Stimulated activated CD4-positive, alpha-beta T cell treated with anti-CD3 and anti-CD28 coated beads, Interleukin-1b, Interleukin-23, amount 100 ng/mL, for 1 hour (primary cell): ENCODE measurements around the gene FUT7.
A peak's percentile ranks its signal among the peaks of the same experiment; 100 is the strongest.

Experiments used
- DNase-seq, 2 donors: peaks; one replicate each; pipeline ENCODE4 v3.0.0-alpha.2; 2020; ENCODE audit warnings: low read depth in 2 of 2

The FUT7 gene

GRCh38 chr9:137049544-137050449, 17.9 kb upstream of the FUT7 start:
- peak in 1 of 2 donors; percentile 44 for DNase-seq

- no peak for DNase-seq
These were observed 17.0 kb upstream of the FUT7 start for GRCh38 chr9:137048655-137049543.

- DNase-seq: peak; percentile 57 to 70
These were observed 14.3 kb upstream of the FUT7 start, which contains the start of gene NPDC1 for GRCh38 chr9:137046088-137046787. Gene NPDC1, minus strand, starts transcription at chr9:137046177. Its CDS starts 188 bp downstream, at chr9:137045989.

DNA sequence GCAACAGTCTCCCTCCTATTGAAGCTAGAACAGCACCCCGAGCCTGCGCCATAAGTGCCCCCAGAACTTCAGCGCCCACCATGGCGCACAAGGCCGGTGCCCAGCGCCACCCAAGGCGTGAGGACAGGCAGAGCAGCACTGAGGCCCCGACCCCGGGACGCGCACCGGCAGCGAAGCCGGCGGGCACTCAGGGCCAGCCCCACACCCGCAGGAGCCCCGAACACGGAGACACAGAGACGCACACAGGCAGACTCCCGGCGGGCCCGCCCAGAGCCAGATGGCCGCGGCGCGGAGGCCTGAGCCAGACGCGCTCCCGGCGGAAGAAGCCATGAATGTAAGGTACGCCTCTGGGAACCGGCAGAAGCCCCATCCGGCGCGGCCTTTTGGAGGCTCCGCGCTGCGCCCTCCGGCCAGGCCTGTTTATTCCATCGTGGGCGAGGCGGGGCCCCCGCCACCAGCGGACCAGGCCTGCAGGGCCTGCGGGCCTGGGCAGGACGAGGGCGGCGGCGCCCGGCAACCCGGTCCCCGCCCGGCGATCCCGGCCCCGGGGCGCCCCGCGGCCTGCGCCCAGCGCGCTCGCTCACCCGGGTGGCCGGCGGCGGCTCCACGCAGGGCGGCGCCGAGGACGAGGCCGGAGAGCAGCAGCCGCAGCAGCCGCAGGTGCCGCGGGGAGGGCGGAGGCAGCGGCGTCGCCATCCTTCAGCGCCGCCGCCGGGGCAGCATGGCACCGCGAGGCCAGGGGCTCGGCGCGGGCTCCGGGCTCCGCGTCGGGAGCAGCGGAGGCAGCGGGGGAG, 13.6 kb upstream of the FUT7 start:
- no peak for DNase-seq

DNA sequence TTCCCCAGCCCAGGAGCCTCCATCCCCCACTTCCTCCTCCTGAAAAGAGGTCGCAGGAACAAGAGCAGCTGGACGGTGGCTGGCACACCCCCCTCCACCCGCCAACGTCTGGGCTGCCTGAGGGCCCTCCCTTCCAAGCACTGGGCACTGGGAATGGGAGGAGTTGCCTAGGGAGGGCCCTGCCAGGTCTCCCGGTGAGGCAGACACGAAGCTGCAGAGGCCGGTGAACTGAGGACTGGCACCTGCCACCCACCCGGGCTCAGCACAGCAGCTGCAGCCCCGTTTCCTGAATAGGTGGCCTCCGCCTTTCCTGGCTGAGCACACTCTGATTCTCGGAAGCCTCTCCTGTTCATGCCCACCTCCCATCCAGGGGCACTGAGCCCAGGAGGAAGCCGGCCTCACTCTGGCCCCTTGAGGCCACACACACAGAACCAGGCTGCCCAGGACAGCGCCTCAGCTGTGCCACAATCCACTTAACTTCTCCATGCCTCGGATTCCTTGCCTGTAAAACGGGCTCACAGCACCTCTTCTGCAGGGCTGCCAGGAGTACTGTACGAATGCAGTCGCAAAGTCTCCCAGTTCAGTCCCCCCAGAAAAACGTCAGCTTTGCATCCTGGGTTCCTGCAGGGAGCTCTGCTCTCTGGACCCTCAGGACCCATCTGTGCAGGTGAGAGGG, 12.8 kb upstream of the FUT7 start:
- DNase-seq: no peak

- no peak for DNase-seq
These were observed 12.1 kb upstream of the FUT7 start for GRCh38 chr9:137044037-137044436.

DNA sequence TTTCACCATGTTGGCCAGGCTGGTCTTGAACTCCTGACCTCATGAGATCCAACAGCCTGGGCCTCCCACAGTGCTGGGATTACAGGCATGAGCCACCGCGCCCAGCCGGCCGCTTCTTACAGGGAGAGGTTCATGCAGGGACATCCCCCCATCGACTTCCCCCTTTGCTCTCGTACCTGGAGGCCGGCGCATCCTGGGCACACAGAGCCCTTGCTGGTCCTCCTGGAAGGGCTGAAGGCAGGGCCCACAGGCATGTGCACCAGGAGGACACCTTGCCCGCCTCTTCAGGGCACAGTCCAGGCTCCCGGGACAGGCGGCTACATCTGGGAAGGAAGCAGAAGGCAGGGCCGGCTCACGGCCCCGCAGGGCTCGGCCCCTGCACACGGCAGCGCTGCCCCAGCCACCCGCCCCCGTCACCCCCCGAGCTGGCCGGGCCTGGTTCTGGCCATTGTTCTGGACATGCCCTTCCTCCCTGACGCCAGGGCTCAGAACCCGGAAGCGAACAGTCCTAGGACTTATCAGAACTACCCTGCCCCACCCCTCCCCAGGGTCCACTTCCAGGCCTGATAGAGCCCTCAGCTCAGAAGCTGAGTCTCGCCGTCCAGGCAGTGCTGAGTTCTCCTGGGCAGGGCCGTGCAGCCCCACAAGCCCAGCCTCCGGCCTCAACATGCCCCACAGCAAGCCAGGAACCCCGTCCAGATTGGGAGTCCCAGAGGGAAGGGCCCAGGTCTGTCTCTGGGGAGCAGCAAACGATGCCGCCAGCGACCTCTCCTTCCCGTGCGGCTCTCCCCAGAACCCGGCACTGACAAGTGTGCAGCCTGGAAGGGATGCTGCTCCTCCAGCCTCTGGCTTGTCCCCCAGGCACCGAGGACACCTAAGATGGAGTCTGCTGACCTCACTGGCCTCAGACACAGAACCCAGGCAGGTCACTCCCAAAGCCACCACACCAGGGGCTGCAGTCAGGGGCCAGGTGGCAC, 11.2 kb upstream of the FUT7 start:
- no peak for DNase-seq

- DNase-seq: no peak
These were observed 9.2 kb upstream of the FUT7 start for GRCh38 chr9:137041124-137041523.

DNA sequence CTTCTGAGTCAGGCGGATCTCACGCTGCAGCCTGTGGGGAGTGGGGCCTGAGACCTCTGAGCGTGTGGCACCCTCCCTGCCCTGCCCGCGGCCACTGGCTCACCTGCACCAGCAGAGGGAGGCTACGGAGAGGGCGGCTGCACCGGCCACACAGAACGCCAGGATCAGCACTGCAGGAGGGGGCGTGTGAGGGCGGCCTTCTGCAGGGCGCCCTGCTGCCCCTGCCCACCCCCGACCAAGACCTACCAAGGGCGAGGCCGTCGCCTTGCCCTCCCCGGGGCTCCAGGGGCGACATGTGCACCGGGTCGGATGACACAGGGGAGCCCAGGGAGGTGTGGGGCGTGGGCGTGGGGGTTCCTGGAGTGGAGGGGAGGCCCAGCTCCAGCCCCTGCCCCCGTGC, 8.7 kb upstream of the FUT7 start:
- no peak for DNase-seq

DNA sequence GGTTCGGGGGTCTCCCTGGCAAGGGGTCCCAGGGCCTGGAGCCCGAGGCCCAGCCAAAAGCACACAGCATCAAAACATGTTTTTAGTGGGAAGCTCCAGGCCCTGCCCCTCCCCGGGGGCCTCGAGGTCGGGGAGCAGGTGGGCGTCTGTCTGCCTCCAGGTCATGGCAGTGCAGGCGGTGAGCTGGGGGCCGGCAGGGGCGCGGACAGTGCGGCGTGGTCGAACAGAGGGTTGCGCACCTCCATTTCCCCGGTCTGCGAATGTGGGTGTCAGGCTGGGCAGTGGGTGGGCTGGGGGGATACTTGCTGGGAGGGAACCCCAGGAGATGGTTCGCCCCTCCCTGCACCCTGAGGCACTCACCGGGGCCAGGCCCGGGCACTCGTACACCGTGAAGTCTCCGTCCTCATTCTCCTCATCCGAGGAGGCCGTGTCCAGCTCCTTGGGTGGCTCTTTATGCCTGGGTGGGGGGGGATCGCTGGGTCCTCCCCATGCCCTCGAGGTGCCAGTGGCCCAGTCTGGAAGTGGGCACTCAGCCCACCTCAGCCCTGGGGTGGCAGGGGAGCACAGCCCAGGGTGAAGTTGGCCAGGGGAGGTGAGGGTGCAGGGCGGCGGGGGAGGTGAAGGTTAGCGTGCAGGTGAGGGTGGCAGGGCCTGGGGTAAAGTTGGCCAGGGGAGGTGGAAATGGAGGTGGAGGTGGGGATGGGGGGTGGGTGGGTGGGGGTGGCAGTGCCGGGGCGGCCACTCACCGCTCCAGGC, 7.9 kb upstream of the FUT7 start:
- DNase-seq: no peak

DNA sequence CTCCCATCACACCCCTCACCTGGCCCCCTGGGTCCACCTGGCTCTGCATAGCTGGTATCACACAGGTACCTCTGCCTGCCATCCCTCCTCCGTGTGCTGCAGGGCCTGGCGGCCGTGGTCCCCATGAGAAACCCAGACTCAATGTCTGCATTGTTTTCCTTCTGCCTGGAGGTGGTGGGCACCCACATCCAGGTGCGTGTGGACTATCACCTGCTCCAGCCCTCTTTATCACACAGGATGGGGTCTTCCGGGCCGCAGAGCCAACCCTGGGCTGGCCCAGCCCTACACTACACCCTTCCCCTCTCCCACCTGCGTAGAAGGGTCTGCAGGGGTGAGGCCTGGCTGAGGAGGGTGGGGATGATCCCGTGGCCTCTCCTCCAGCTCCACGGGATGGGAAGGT, 7.0 kb upstream of the FUT7 start:
- no peak for DNase-seq

DNA sequence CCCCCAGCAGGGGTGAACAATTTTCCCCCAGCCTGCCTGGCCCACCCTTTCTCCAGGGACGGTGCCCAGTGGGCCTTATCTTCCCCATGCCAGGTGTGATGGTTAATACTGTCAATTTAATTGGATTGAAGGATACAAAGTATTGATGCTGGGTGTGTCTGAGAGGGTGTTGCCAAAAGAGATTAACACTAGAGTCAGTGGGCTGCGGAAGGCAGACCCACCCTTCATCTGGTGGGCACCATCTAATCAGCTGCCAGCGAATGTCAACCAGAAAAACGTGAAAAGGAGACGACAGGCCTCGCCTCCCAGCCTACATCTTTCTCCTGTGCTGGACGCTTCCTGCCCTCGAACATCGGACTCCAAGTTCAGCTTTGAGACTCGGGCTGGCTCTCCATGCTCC, 5.6 kb upstream of the FUT7 start:
- no peak for DNase-seq

GRCh38 chr9:137037035-137037434, 5.1 kb upstream of the FUT7 start:
- no peak for DNase-seq

DNA sequence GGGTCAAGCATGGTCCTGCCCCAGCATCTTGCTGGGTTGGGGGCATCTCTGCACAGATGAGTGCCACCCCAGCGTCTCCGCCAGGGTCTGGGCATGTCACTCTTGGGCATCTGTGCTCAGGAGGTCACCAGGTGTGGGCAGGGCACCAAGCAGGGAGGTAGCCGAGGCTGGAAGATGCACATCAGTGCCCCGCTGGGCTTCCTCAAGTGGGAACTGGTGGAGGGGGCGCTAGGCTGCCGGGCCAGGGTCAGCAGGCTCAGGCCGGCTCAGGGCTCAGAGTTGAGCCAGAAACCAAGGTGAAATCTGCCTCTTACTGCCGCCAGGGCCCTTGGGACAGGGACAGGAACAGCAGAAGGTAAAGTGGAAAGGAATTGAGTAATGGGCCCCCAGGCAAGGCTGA, 4.0 kb upstream of the FUT7 start:
- no peak for DNase-seq

GRCh38 chr9:137035507-137035834, 3.6 kb upstream of the FUT7 start:
- DNase-seq: no peak

DNA sequence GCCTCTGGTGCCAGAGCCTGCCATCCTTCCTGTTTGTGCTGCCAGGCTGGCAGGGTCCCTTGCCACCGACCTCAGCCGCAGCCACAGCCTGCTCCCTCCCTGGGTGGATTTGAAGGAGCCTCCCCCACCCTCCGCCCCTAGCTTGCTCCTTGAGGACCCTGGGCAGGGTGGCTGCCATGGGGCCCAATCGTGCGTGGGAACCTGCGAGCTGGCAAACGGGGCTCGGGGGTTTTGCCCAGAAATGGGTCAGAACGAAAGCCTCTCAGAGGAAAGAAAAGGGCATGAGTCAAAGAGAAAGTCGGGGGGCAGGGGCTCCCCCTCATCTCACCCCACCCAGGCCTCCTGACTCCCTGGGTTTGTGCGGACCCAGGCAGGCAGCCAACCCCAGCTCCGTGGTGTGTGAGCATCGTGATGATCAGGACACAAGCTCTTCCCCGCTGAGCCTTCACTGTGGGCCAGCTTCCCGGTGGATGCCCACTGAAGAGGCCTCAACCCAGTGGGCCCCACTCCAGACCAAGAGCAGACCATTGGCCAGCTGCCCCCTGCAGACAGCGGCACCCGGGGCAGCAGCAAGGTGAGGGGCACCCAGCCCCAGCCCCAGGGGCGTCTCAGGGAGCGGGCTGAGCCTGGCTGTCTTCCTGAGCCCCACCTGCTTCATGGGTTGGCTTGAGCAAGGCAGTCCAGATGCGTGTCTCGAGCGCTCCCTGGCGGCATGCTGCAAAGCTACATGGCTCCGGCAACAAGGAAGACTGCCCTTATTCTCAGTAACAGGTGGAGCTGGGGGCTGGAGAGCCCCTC, 3.0 kb upstream of the FUT7 start:
- peak; percentile 75 to 77 for DNase-seq

DNA sequence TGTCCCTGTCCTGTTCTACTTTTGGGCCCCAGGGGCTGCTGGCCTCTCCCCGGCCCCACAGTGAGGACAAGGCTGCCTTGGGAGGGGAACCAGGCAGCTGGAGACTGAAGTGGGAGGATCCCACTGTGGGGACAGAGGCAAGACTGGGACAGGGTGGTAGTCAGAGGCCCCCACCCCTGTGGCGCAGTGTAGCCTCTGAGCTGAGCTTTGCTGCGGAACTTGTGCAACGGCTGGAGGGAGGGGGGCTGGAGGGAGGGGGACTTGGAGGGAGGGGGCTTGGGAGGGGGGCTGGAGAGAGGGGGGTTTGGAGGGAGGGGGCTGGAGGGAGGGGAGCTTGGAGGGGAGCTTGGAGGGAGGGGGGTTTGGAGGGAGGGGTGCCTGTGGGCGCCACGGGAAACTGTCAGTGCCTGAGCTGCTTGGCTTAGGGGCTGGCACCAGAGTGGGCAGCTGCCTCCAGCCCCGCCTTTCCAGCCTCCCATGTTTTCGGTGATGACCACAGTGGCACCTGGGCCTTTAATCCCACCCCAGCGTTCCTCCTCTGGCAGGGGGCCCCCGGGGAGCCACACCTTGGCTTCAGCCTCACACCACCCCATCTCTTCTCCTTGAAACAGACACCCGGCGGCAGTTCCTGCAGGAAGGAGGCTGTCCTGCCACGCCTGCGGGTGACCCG, 2.3 kb upstream of the FUT7 start:
- no peak for DNase-seq
